ENCODE data around the gene DPYSL5.
A peak's percentile ranks its signal among the peaks of the same experiment; 100 is the strongest.
"Not testable (repeated sequence)": the region's sequence is repeated elsewhere in the genome, so short reads cannot be mapped to it uniquely, and the experiment has no call there.

The DPYSL5 gene, protein sequence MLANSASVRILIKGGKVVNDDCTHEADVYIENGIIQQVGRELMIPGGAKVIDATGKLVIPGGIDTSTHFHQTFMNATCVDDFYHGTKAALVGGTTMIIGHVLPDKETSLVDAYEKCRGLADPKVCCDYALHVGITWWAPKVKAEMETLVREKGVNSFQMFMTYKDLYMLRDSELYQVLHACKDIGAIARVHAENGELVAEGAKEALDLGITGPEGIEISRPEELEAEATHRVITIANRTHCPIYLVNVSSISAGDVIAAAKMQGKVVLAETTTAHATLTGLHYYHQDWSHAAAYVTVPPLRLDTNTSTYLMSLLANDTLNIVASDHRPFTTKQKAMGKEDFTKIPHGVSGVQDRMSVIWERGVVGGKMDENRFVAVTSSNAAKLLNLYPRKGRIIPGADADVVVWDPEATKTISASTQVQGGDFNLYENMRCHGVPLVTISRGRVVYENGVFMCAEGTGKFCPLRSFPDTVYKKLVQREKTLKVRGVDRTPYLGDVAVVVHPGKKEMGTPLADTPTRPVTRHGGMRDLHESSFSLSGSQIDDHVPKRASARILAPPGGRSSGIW

DNA sequence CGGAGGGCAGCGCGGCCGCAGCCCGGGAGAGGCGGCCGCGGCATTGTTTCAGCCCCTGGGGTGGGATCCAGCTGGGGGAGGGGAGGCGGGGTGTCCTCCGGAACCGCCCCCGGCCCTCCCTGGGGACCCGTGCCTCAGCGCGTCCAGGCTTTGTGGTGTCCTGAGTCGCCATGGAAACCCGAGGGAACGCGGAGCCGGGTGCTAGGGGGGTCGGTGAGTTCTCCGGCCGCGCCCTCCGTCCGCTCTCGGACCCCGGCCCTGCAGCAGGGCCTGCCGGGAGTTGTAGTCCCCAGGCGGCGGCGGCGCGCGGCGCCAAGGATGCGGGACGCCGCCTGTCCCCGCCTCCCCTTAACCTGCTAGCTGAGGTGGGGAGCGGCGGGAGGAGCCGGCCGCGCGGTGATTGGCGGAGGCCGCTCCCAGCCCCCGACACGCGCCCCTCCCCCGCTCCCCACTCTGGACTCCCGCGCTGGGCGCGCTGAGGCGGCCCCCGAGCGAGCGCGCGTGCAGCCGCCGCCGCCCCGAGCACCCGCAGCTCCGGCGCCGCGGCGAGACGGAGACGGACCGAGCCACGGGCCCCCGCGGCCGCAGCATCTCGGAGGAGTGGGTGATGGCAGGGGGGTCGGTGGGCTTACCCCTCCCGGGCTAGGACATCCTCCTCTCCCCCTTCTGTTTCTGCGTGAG lies at the start of gene DPYSL5:
DPYSL5 (plus strand) TSS at position 478 of the 681 bp plus-strand sequence. CDS start 50,368 bp downstream, outside the sequence.
- DNase-seq: peak; percentile 76

DNA sequence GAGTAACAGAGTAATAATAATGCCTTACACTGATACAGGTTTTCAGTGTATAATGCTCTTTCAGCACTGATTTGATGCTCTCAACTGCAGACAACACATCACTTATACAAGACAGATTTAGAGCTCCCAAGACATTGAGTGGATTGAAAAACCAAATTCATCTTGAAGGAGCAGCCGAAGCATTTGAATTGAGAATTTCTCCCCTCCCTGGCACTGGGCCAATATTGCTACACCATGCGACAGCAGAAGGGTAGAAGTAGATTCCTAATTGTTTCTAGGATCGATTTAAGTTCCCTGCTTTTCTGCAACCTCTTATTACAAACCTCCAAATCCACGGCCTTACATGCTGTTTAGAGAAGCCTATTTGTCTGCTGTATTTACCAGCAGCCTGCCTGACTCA lies 46.6 kb upstream of the DPYSL5 start:
- no peak for DNase-seq

DNA sequence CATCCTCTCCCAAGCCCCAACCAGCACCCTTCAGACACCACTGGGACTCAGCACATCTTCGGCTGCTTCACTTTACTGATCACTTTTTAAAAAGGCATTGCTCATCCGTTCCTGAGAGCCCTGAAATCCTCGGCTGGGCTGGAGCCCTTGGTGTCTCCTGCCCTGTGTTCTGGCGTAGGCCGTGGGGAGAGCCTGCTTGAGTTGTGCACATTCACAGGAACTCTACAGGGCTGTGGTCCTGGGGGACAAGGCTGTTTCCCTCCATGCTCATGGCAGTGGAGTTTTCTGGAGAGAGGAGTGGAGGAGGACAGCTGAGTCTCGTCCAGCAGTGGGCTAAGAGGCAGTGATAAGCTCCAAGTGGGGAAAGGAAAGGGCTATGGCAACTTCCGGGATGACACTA lies 46.1 kb upstream of the DPYSL5 start:
- no peak for DNase-seq

DNA sequence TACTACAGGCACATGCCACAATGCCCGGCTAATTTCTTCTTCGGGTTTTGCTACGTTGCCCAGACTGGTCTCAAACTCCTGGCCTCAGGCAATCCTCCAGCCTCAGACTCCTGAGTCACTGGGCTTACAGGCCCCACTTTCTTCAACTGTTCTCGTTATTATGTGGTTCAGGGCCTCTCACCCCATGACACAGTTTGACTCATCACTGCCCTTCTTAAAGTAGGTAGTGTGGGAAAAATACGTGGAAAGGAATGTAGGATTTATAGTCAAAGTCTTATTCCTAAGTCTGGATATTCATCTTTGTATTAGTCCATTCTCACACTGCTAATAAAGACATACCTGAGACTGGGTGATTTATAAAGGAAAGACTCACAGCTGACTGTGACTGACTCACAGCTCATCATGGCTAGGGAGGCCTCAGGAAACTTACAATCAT lies 42.7 kb upstream of the DPYSL5 start:
- no peak for DNase-seq

DNA sequence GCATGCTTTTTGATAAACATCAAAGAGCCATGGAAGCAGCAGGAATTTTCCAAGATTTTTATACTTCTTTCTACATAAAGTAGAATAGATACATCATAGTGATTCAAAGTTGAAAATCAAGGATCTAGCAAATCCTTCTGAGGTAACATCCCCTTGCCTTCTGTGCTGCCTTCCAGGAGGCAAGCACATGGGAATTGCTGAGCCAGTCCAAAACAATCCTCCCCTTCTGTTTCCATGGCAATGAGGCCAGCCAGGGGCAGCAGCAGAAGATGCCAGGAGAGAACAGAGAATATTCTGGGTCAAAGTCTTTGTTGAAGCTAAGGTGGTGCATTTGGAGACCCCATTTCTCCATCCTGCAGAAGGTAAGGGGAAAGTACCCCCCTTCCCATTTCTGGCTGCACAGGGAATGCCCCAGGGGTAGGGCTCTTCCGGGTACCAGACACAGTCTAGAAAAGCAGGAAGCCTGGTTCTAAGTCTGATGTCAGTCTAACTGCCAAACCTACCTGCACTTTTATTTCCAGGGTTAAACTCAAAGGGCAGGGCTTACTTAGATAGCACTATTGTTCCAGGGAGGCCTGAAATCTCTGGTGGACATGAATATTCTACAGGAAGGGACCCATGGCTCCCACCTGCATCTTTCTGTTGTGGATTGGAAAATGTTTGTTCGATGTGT lies 40.0 kb upstream of the DPYSL5 start:
- DNase-seq: no peak

DNA sequence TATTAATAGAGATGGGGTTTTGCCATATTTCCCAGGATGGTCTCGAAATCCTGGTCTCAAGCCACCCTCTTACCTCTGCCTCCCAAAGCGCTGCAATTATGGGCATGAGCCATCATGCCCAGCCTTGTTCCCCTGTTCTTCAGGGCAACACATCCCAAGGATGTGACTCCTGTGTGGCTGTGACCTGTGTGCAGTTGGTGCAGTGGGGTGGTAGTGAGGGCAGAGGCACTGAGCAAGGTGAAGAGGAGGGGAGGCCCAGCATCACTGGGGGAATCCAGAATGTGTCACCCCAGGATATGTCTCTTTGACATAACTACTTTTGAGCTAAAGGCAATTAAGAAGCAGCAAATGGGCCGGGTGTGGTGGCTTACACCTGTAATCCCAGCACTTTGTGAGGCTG lies 38.7 kb upstream of the DPYSL5 start:
- DNase-seq: no peak

DNA sequence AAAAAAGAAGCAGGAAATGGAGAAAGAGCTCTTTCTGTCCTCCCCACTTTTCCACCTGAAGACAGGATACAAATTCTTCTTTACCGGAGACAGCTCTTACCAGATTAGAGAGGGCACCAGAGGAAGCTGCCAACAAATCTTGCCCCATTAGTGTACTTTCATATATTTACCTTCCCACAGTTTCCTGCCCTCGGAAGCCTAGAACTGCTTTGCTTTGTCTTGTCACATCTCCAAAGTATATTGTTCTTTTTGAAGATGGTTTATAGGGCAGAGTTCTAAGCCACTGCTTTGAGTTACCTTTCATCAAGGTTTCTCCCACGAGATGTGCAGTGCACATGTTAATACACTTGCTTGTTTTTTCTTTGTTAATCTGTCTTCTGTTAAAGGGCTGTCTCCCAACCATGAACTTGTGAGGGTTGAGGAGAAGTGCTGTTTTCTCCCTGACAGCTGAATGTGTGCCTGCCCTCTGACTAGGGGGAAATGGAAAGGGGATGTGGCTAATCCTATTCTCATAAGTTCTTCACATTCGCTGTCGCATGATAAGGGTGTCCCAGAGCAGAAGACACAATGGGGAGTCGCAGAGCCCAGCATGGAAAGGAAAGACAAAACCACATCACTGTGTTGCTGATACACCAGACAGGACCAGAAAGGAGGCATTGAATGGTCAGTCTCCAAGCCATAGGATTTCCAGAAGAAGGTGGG lies 37.9 kb upstream of the DPYSL5 start:
- DNase-seq: no peak

DNA sequence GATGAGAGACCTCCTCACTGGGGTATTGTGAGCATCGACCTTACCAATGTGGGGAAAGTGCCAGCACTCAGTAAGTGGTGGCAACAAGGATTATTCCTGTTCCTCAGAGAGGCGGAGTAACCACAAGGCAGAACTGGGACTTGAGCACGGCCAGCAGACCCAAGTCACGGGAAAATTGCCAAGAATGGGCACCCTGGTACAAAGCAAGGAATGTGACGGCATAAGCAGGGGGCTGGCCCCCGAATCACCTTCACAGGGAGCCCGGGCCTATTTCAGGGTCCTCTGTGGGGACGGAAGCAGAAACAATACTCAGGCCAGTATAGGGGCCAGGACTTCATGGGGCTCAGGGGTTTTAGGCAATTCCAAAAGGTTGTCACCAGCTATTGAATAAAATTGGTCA lies 36.7 kb upstream of the DPYSL5 start:
- no peak for DNase-seq

DNA sequence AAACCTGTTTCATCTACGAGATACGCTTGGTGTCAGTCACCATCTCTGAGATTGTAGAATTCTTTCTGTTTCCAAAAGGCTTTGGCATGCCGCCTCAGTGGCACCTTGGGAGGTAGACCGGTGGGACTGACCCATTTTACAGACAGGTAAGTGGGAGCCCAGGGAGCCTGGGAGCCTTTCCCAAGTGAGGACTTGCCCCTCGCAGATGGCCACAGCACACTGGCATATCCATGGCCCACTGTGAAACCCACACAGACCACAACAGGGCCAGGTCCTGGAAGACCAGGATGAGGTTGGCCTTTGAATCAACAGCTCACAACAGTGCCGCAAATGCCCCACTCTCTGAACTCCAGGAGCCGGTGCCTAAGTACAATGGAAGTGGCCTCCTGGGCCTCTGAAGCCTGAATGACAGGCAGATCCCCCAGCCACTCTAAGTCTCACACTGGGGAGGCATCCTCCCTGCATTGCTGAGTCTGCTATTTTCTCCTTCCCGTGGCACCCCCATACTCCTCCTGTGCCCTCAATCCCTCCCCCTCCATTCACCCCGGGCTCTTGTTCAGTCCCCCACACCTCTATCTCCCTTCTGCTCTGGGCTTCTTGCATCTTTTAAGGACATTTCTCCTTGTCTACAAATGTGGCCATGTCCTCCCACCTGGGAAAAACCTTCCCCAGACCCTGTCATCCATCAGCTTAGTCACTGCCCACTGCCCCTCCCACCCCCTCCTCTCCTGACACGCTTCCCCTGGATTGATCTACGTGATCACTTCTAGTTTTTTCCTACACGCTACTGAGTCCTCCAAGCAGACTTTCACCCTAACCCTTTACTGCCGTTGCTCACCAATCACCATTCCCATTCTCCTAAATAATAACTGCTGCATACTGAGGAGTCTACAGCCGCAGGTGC lies 35.9 kb upstream of the DPYSL5 start:
- no peak for DNase-seq

DNA sequence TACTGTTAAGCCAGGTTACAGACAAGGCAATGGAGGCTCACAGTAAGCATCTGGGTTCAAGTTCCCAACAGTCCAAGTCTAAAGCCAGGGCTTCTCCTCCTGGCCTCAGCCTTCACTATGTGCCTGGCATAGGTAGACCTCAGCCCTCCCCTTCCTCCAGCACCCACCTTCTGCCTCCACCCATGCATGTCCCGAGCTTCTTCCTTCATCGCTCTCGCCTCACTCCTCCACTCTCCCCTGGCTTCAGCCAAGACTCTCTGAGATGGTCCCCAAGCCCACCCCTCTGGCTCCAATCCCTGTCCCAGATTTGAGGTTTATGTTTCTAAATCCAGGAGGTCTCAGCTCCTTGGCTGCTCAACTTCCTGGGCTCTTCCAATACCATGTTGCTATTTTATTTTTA lies 35.2 kb upstream of the DPYSL5 start:
- no peak for DNase-seq

DNA sequence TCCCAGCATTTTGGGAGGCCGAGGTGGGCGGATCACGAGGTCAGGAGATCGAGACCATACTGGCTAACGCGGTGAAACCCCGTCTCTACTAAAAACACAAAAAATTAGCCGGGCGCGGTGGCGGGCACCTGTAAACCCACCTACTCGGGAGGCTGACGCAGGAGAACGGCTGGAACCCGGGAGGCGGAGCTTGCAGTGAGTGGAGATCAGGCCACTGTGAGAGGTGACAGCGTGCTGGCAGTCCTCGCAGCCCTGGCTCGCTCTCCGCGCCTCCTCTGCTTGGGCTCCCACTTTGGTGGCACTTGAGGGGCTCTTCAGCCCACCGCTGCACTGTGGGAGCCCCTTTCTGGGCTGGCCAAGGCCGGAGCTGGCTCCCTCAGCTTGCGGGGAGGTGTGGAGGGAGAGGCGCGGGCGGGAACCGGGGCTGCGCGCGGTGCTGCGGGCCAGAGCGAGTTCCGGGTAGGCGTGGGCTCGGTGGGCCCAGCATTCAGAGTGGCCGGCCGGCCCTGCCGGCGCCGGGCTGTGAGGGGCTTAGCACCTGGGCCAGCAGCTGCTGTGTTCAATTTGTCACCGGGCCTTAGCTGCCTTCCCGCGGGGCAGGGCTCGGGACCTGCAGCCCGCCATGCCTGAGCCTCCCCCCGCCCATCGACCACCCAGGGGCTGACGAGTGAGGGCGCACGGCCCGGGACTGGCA lies 33.7 kb upstream of the DPYSL5 start:
- not testable (repeated sequence) for DNase-seq

DNA sequence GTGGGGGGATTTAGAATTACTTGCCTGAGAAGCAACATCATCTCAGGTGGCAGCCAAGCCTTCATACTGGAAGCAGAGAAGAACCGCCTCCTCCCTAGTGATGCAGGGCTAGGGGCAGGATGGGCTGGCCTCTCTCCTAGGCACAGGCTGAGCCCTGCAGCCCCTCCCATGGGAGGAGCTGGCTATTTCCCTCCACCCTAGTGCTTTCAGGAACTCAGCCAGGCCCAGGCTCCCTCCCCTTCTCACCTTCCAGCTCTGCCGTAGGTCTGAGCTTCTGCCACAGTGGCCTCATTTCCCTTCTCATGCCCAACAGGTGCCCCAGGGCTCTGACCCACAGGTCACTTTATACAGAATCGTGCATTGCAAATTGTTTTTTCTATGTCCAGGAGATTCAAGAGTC lies 31.0 kb upstream of the DPYSL5 start:
- DNase-seq: no peak

DNA sequence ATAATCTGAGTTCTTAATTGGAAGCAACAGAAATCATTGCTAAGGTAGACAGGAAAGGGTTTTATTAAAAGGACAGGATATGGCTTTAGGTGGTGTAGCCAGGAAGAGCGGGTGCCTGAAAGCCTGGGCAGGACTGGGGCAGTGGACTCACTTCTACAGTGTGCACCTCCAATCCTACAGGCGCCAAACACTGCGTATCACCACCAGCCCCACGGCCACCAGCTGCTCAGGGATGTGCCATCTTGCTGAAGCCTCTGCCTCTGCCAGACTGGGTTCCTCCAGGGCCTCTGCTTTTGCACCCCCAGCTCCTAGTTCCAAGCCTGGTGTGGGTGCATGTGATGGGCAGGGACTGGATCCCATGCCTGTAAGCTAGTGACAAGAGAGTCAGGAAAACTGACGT lies 29.7 kb upstream of the DPYSL5 start:
- no peak for DNase-seq

DNA sequence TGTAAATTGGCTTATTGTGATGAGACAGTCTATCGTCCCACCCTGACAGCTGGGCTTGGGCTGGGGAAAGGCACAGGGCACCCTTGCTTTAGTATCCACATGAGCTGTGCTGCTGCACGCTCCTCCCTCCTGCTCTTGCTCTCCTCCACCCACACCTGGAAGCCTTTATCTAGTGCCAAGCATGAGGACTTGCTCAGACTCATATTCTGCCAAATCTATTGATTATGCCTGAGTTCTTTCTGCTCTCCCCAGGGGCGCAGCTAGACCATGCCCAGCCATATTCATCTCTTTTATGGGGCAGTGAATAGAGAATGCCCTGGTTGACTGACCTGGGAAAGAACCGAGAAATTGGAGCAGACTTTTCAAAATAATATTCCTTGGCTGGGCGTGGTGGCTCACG lies 29.0 kb upstream of the DPYSL5 start:
- DNase-seq: no peak

DNA sequence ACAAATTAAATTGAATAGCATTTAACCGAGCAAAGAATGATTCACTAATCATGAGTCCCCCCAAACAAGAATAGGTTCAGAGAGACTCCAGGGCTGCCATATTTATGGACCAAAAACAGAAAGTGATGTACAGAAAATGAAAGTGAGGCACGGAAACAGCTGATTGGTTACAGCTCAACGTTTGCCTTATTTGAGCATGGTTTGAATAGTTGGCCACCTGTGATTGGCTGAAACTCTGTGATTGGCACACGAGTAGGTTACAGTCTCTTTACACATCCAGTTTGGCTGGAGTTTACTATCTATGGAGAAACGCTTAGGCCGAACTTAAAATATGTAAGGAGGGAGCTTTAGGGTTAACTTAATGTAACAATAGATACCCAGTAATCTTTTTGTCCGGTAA lies 27.0 kb upstream of the DPYSL5 start:
- no peak for DNase-seq

DNA sequence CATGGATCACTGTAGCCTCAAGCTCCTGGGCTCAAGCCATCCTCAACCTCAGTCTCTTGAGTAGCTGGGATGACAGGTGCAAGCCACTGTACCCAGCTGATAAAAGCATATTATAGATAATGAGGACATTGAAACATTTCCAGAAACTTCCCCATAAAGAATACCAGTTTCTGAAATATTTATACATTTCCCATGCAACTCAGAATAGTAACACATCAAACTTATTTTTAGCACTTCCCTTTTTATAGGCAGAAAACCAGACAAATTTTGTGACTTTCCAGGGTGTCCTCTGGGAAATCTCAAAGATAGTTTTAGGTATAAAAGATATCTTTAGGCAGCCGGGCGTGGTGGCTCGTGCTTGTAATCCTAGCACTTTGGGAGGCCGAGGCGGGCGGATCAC lies 25.1 kb upstream of the DPYSL5 start:
- DNase-seq: no peak

DNA sequence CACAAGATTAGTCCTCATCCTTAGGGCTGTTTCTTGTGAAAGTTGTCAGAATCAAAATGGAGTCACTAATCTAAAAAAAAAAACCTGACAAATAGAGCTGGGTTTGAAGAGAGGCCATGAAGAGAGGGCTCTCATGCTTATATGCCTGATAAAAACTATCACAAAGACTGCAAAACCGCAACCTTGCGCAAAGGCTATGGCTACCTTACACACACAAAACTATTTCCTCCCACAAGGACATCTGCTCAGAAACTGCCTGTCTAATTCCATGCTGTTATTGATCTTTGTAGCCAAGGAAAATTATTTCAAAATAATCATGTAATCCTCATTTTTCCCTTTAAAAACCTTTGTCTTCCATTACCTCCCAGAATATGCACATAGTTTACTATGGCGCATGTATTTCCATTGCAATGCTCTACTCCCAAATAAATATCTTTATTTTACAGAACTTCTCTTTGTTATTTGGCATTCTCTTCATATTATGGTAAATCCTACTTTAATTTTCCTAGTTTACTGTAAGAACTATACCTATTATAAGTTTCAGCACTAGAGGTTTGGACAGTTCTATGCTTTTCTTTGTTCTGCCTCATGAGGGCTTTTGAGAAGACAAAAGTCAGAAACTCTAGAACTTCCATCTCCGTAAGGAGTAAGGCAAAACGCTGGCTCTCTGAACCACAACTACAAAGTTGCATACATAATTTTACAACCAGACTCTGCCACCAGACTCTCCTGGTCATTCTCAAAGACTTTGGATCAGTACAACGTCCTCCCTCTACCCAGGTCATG lies 9.6 kb upstream of the DPYSL5 start:
- DNase-seq: no peak

DNA sequence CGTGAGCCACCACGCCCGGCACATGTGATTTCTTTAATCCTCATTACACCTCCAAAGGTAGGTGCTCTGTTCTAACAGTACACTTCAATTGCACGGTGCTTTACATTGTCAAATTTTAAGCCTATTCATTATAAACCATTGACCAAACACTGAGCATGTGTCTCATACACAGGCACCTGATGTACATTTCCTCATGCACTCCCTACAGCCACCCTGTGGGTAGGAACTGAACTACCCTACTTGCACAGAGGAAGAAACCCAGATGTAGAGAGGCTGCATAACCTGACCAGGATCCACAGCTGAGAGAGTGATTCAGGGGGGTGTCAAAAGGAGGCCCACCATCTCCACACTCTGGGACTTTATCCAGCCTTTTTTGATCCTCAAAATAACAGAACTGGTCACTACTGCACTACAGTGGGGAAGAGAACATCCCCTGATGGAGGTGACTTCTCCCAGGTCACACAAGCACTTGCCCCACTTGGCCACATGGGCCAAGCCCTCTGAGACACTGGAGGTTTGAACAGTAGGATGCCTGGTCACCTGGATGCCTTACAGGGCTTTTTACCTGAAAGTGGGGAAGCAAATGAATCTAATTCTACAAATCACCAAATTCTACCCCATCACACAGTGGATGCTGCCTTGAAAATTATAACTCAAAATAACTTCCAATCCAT lies 6.9 kb upstream of the DPYSL5 start:
- DNase-seq: no peak

DNA sequence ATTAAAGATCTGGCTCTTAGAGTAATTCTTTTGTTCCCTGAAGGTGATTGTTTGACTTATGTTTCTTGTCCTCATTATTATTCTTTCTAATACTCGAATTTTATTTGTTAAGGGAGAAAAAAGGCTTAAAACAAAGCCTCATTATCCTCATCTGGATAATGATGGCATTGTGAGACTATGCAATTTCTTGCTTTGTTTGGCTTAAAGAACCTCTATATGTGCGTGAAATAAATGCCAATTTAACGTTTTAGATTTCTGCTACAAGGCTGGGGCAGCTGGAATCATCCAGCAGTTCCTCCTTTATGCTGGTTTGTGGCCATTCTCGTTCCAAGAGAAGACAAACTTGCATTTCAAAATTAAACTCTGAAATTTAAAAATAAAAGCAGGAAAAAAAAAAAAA lies 4.9 kb upstream of the DPYSL5 start:
- no peak for DNase-seq

DNA sequence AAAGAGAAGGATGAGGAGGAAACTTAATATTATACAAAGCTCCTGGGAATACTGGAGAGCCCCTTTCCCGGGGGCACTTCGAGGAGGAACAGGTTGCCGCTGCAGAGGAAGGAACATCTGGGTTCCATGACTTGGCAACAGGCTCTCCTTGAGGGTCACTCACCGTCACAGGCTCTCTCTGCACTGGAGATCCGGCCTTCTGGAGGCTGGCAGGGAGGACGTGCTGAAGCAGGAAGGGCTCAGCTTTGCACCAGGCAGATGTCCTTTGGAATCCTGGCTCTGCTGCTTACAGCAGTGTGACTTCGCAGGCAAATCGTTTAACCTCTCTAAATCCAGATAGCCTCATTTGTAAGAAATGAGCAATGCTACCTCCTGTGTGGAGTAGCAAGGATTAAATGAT lies 2.9 kb upstream of the DPYSL5 start:
- no peak for DNase-seq

Measured in NCI-H526 treated with DMSO at 0.1 percent for 48 hours (cell line).